HepG2 (cell line): Measurements from ENCODE around the gene MZT2A. TPM values are rescaled to one million over a fixed set of nuclear protein-coding genes. Genes with fewer than 3 reads are reported as not detected.
"Not testable (repeated sequence)": the region's sequence is repeated elsewhere in the genome, so short reads cannot be mapped to it uniquely, and the experiment has no call there.

ENCODE experiments used
- ATAC-seq: fragments of 200-7000 bp; cut with Tn5 transposase; 3 replicates; pipeline ENCODE4 v1.9.1; 2020; ENCODE audit warnings: mild to moderate bottlenecking, moderate library complexity
- BruUV-seq: library from RNA; stranded (reverse); fragments of 400-500 nt; replicated peaks from 2 replicates; lab custom pipeline; 2021; lab: Mats Ljungman, UMichigan
- CTCF ChIA-PET: fragments of 300-600 bp; formaldehyde crosslinking; extraction: SDS; loops from one replicate; lab custom pipeline; 2021; ENCODE audit warnings: low total read pairs, inconsistent platforms, low intra/inter-chr PET ratio; lab: Yijun Ruan, JAX
- POLR2A ChIA-PET: fragments of 350-600 bp; sonication (Branson Sonifier 250); formaldehyde crosslinking; loops from one replicate; lab custom pipeline; 2020; ENCODE audit warnings: antibody characterized with exemption, inconsistent platforms; lab: Yijun Ruan, JAX
- DNase-seq: peaks from one replicate; pipeline ENCODE4 v3.0.0-alpha.2; 2015; ENCODE audit warnings: low spot score
- FAIRE-seq: peaks from 3 replicates; lab custom pipeline; 2011; peaks lifted over from hg19 to GRCh38; lab: Jason Lieb, UNC
- H2AFZ ChIP-seq: one replicate; pipeline ENCODE4 v1.6.1; 2011; ENCODE audit warnings: low read length, inconsistent platforms
- H3K27ac ChIP-seq: fragments of 300-600 bp; 3 replicates; pipeline ENCODE4 v1.8.0; 2011; ENCODE audit warnings: mixed run types, mild to moderate bottlenecking, mixed read lengths, low read length, inconsistent platforms; ENCODE audit not compliant: insufficient read depth; ENCODE audit errors: extremely low read length
- H3K27me3 ChIP-seq, 2 experiments: fragments of 200-600 bp in 1 of 2; 2 replicates in 1 of 2; 3 replicates in 1 of 2; pipeline versions ENCODE4 v1.6.0 to v1.8.0; 2011; ENCODE audit warnings: low read length in 2 of 2, mild to moderate bottlenecking in 2 of 2, moderate library complexity in 2 of 2, inconsistent platforms in 1 of 2; ENCODE audit not compliant: insufficient read depth in 2 of 2, control insufficient read depth in 1 of 2
- H3K36me3 ChIP-seq, 2 experiments: fragments of 200-600 bp in 1 of 2; replicated peaks in 1 of 2; 2 replicates in 1 of 2; 3 replicates in 1 of 2; pipeline versions ENCODE4 v1.5.1 to v1.8.0; 2011; ENCODE audit warnings: low read length in 2 of 2, inconsistent platforms in 1 of 2; ENCODE audit not compliant: insufficient read depth in 2 of 2, control insufficient read depth in 1 of 2
- H3K4me1 ChIP-seq: 2 replicates; pipeline ENCODE4 v1.5.1; 2012; ENCODE audit warnings: low read length, inconsistent platforms; ENCODE audit not compliant: insufficient read depth
- H3K4me2 ChIP-seq: 2 replicates; pipeline ENCODE4 v1.6.0; 2011; ENCODE audit warnings: low read depth, low read length, inconsistent platforms
- H3K4me3 ChIP-seq, 3 experiments: fragments of 200-600 bp in 1 of 3; sonication (generic), shearing (Covaris generic) in 1 of 3; replicated peaks in 1 of 3; 2 replicates each; pipeline ENCODE4 v1.5.1; 2011 to 2016; ENCODE audit warnings: low read length in 3 of 3, inconsistent platforms in 2 of 3, low read depth in 2 of 3, mild to moderate bottlenecking in 2 of 3, control low read depth in 1 of 3, mixed read lengths in 1 of 3; ENCODE audit not compliant: insufficient read depth in 1 of 3
- H3K79me2 ChIP-seq: one replicate; pipeline ENCODE4 v1.6.1; 2011; ENCODE audit warnings: low read length, inconsistent platforms; ENCODE audit not compliant: insufficient read depth
- H3K9ac ChIP-seq: 2 replicates; pipeline ENCODE4 v1.6.0; 2011; ENCODE audit warnings: mild to moderate bottlenecking, low read depth, low read length, inconsistent platforms; ENCODE audit not compliant: insufficient read depth
- H3K9me3 ChIP-seq: 2 replicates; pipeline ENCODE4 v1.5.1; 2012; ENCODE audit warnings: mild to moderate bottlenecking, low read length
- H4K20me1 ChIP-seq: 2 replicates; pipeline ENCODE4 v1.6.0; 2011; ENCODE audit warnings: inconsistent platforms, mild to moderate bottlenecking, low read length, moderate library complexity; ENCODE audit not compliant: insufficient read depth
- AKAP8 ChIP-seq: sonication (generic); formaldehyde crosslinking; IDR thresholded peaks from 2 replicates; pipeline ENCODE4 v1.5.1; 2020; ENCODE audit warnings: mild to moderate bottlenecking, missing genetic modification reagents
- POLR2A ChIP-seq, 2 experiments: IDR thresholded peaks; 2 replicates each; pipeline ENCODE4 v1.6.1; 2011; ENCODE audit warnings: low read depth in 2 of 2, low read length in 2 of 2, mild to moderate bottlenecking in 1 of 2, moderate library complexity in 1 of 2; ENCODE audit not compliant: insufficient read depth in 1 of 2
- WGBS: methylation state at CpG from one replicate; pipeline ENCODE4 v1.1.6; 2017; ENCODE audit warnings: low lambda C conversion rate; 5-methylcytosine and 5-hydroxymethylcytosine counted together
- in situ Hi-C: cut with HindIII; loops from 2 replicates; pipeline ENCODE4 v1.10.0; 2017; ENCODE audit warnings: low pct_unique_long_range_greater_than_20kb; ENCODE audit not compliant: extremely low pct_ligation_motif_present
- intact Hi-C: fragments of 100-400 bp; cut with micrococcal nuclease; formaldehyde crosslinking; loops from one replicate; pipeline ENCODE4 v1.10.0; 2022; ENCODE audit not compliant: unreplicated experiment
- polyA plus RNA-seq, 8 experiments: library from polyadenylated mRNA; depleted of rRNA in 3 of 8; stranded (reverse) in 7 of 8; unstranded in 1 of 8; fragments of >200 nt; fragmentation: Illumina TruSeq in 4 of 8; extraction: Trizol in 4 of 8; gene quantifications; 2 replicates each; pipeline versions ENCODE4 v1.2.1 to v1.2.3, GENCODE V29; 2011 to 2016; ENCODE audit warnings: low read depth in 4 of 8, missing spikeins in 1 of 8, mixed read lengths in 1 of 8; ENCODE audit not compliant: insufficient read depth in 1 of 8
- total RNA-seq, 5 experiments: library from RNA; depleted of rRNA; stranded (reverse); fragments of >200 nt; fragmentation: Illumina TruSeq; extraction: Trizol; gene quantifications; 2 replicates each; pipeline ENCODE4 v1.2.3, GENCODE V29; 2016; ENCODE audit warnings: low read depth in 1 of 5

Gene MZT2A
- total and polyA plus RNA-seq, 2 of the 13 experiments (the other 11 are each of a cell fraction or from before 2014, with no cell fraction given): 221 to 349 TPM

DNA sequence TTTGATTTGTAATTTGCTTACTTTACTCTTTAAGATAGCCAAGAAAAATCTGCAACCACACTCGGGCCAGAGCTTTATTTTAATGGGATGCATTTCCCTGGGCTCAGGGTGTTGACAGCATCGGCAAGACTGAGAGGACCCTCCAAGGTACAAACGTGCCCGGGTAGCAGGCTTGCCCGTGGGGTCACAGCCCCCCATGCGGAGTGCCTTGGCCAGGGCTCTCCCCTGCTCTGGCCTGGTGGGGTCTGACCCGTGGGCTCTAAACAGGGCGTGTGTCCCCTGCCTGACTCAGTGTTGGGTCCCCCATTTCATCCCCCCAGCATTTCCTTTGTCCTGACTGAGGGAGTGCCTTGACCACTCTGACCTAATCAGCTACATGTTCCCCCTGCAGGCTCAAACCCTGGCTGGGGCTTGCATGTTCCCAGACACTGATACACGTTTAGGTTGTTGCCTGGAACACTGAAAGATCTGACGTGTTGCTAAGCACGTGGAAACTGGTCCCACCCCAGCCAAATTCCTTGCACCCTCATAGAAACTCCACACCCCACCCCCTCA, 7.2 kb downstream of the MZT2A start:
- in situ Hi-C loops: loop anchor here (25.0 kb wide), 1 partner anchor 1298 kb away; the partner anchor contains the start of genes MZT2B, SMPD4 and TUBA3E
- H3K4me3 ChIP-seq, H4K20me1 ChIP-seq, FAIRE-seq, H2AFZ ChIP-seq, H3K27ac ChIP-seq, CTCF ChIA-PET, H3K9ac ChIP-seq, intact Hi-C loops, H3K9me3 ChIP-seq, ATAC-seq, H3K27me3 ChIP-seq, POLR2A ChIA-PET, DNase-seq, H3K4me2 ChIP-seq, BruUV-seq: not testable (repeated sequence)
- Histone ChIP-seq H3K4me1 (peaks cover 27% of the 10 kb centered on the region), H3K36me3 (peaks cover 3 to 17% of the 10 kb centered on the region in 2 experiments; a peak in 3 of 5 replicates), H3K79me2 (peaks cover 13% of the 10 kb centered on the region)
- TF ChIP-seq AKAP8 (CRISPR knock-in tag) (0 out of 2 replicates have a peak, but pooled peaks have one; percentile 39), POLR2A (IDR thresholded peaks at IDR 0.05; ENCODE audit: insufficient read depth in 1 of 2, low read depth in 2 of 2, low read length in 2 of 2) (peak in 1 of 2 experiments; percentile 19; a peak in 1 of 4 replicates)
- 94% methylated on average over 9 of the region's 11 CpGs for WGBS

GRCh38 chr2:131483981-131484820, 8.0 kb downstream of the MZT2A start:
- CTCF ChIA-PET, POLR2A ChIA-PET, FAIRE-seq, H3K27ac ChIP-seq, H2AFZ ChIP-seq, H4K20me1 ChIP-seq, ATAC-seq, DNase-seq, H3K9me3 ChIP-seq, H3K79me2 ChIP-seq, H3K27me3 ChIP-seq, H3K4me3 ChIP-seq, intact Hi-C loops, H3K4me2 ChIP-seq, BruUV-seq, H3K9ac ChIP-seq: not testable (repeated sequence)
- peaks cover 3 to 15% of the 10 kb centered on the region in 2 experiments; a peak in 3 of 5 replicates for H3K36me3 ChIP-seq
- 97% methylated on average over 24 of the region's 24 CpGs for WGBS
- in situ Hi-C loops: loop anchor here (25.0 kb wide), 1 partner anchor 1297 kb away; the partner anchor contains the start of genes MZT2B, SMPD4 and TUBA3E
- H3K4me1 ChIP-seq: peaks cover 19% of the 10 kb centered on the region

DNA sequence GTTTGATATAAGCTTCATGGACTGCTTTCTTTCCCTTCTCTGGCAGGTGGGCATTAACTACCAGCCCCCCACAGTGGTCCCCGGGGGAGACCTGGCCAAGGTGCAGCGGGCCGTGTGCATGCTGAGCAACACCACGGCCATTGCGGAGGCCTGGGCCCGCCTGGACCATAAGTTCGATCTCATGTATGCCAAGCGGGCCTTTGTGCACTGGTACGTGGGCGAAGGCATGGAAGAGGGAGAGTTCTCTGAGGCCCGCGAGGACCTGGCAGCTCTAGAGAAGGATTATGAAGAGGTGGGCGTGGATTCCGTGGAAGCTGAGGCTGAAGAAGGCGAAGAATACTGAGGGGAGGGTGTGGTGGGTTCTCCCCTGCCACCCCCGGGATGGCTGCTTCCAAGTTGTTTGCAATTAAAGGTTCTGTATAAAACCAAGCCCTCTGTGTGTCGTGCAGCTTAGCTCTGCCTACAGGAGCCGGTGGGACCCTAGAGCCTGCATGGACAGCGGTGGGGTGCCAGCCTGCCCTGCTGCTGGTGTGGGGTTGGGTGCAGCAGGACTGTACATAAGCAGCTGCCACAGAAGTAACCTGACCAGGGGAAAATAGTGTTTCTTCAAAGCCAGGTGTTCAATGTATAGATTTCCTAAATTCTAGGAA, 9.6 kb downstream of the MZT2A start:
- H3K4me2 ChIP-seq, FAIRE-seq, intact Hi-C loops, H3K27ac ChIP-seq, H3K4me3 ChIP-seq, H2AFZ ChIP-seq, H3K36me3 ChIP-seq, H3K9ac ChIP-seq, H3K27me3 ChIP-seq, H4K20me1 ChIP-seq, BruUV-seq, H3K9me3 ChIP-seq, CTCF ChIA-PET, H3K4me1 ChIP-seq, ATAC-seq, DNase-seq, POLR2A ChIA-PET, H3K79me2 ChIP-seq: not testable (repeated sequence)
- in situ Hi-C loops: loop anchor here (25.0 kb wide), 1 partner anchor 1295 kb away; the partner anchor contains the start of genes MZT2B, SMPD4 and TUBA3E
- 96% methylated on average over 19 of the region's 19 CpGs for WGBS
